ENCODE results near the gene MYO15B.

The MYO15B gene

GRCh38 chr17:75557852-75558665 is 29.5 kb upstream of the MYO15B start:
- Histone ChIP-seq H3K27me3 (replicated peaks) (no peaks in the 10 kb centered on the region), H3K27ac (no peak overlapping the region), H3K4me3 (ENCODE audit: low read depth, low read length) (no peak overlapping the region), H3K36me3 (replicated peaks) (no peaks in the 10 kb centered on the region)
- TF ChIP-seq CTCF (IDR thresholded peaks at IDR 0.05; ENCODE audit: low read depth, low read length, missing control alignments): no peak
- in situ Hi-C loops (cut with HindIII; ENCODE audit: low pct_ligation_motif_present, low sequenced_read_pairs): no loop called here
- DNase-seq: no peak

- DNase-seq: no peak
- in situ Hi-C loops (cut with HindIII; ENCODE audit: low pct_ligation_motif_present, low sequenced_read_pairs): no loop called here
- no peak overlapping the region for H3K4me3 ChIP-seq (ENCODE audit: low read depth, low read length)
- no peak overlapping the region for H3K27ac ChIP-seq
- no peaks in the 10 kb centered on the region for H3K36me3 ChIP-seq (replicated peaks)
- TF ChIP-seq CTCF (IDR thresholded peaks at IDR 0.05; ENCODE audit: low read depth, low read length, missing control alignments): no peak
- H3K27me3 ChIP-seq (replicated peaks): no peaks in the 10 kb centered on the region
Measured at GRCh38 chr17:75558666-75559530, 28.7 kb upstream of the MYO15B start.

GRCh38 chr17:75559958-75560533 is 27.6 kb upstream of the MYO15B start:
- Histone ChIP-seq H3K36me3 (replicated peaks) (no peaks in the 10 kb centered on the region), H3K4me3 (ENCODE audit: low read depth, low read length) (no peak overlapping the region), H3K27me3 (replicated peaks) (no peaks in the 10 kb centered on the region), H3K27ac (no peak overlapping the region)
- in situ Hi-C loops (cut with HindIII; ENCODE audit: low pct_ligation_motif_present, low sequenced_read_pairs): no loop called here
- TF ChIP-seq CTCF (IDR thresholded peaks at IDR 0.05; ENCODE audit: low read depth, low read length, missing control alignments): no peak
- DNase-seq: no peak

GRCh38 chr17:75561927-75562603 is 25.5 kb upstream of the MYO15B start:
- H3K36me3 ChIP-seq (replicated peaks): no peaks in the 10 kb centered on the region
- no peak for DNase-seq

More at GRCh38 chr17:75561927-75562603, 25.5 kb upstream of the MYO15B start:
- no peak for TF ChIP-seq CTCF (IDR thresholded peaks at IDR 0.05; ENCODE audit: low read depth, low read length, missing control alignments)
- in situ Hi-C loops (cut with HindIII; ENCODE audit: low pct_ligation_motif_present, low sequenced_read_pairs): no loop called here
- H3K27ac ChIP-seq: no peak overlapping the region
- H3K27me3 ChIP-seq (replicated peaks): no peaks in the 10 kb centered on the region
- H3K4me3 ChIP-seq (ENCODE audit: low read depth, low read length): no peak overlapping the region
